ENCODE results near the gene BAHD1. TPM values are rescaled to one million over a fixed set of nuclear protein-coding genes. Genes with fewer than 3 reads are reported as not detected.

BAHD1 gene
- total RNA-seq, 2 experiments from 2014 or later: 20.3 to 21.5 TPM

- Mint-ChIP-seq H3K36me3 (ENCODE audit: low read depth) (peaks cover 7% of the 10 kb centered on the region), H3K27me3 (no peaks in the 10 kb centered on the region), H3K4me1 (ENCODE audit: low read depth) (no peaks in the 10 kb centered on the region), H3K27ac (no peak overlapping the region), H3K4me3 (no peak overlapping the region), H3K9me3 (no peaks in the 10 kb centered on the region)
- POLR2A ChIA-PET: no interaction called here
- CTCF ChIA-PET: no interaction called here
- TF ChIP-seq CTCF (IDR thresholded peaks at IDR 0.05): no peak
- no peaks in the 10 kb centered on the region for H3K9me3 ChIP-seq (ENCODE audit: control insufficient read depth in 1 of 2, insufficient read depth in 1 of 2, low read length in 2 of 2)
- H3K27ac ChIP-seq (ENCODE audit: low read depth in 1 of 2, low read length in 2 of 2): no peak overlapping the region
- intact Hi-C loops (cut with DNase I, micrococcal nuclease): loop anchor here in 1 of 2 experiments (10.0 kb wide), 2 partner anchors 212 to 742 kb away; no protein-coding TSS in a partner anchor
- DNase-seq (no peak), ATAC-seq (ENCODE audit: poor library complexity) (no peak)
- H3K36me3 ChIP-seq (ENCODE audit: insufficient read depth, low read length): peaks cover 2% of the 10 kb centered on the region
- H3K4me3 ChIP-seq (ENCODE audit: low read length): no peak overlapping the region
- no peaks in the 10 kb centered on the region for H3K27me3 ChIP-seq (ENCODE audit: control insufficient read depth in 1 of 2, insufficient read depth in 2 of 2, low read length in 2 of 2)
- H3K4me1 ChIP-seq (ENCODE audit: insufficient read depth, low read length): no peaks in the 10 kb centered on the region
These were observed 13.6 kb upstream of the BAHD1 start for GRCh38 chr15:40427188-40427587.

- no peak for ATAC-seq (ENCODE audit: poor library complexity)
- DNase-seq: no peak
- Mint-ChIP-seq H3K4me3 (no peak overlapping the region), H3K36me3 (ENCODE audit: low read depth) (peaks cover 7% of the 10 kb centered on the region), H3K9me3 (no peaks in the 10 kb centered on the region), H3K27me3 (no peaks in the 10 kb centered on the region), H3K4me1 (ENCODE audit: low read depth) (no peaks in the 10 kb centered on the region), H3K27ac (no peak overlapping the region)
- Histone ChIP-seq H3K4me3 (ENCODE audit: low read length) (no peak overlapping the region), H3K27ac (ENCODE audit: low read depth in 1 of 2, low read length in 2 of 2) (no peak overlapping the region), H3K27me3 (ENCODE audit: control insufficient read depth in 1 of 2, insufficient read depth in 2 of 2, low read length in 2 of 2) (no peaks in the 10 kb centered on the region), H3K36me3 (ENCODE audit: insufficient read depth, low read length) (peaks cover 2% of the 10 kb centered on the region), H3K9me3 (ENCODE audit: control insufficient read depth in 1 of 2, insufficient read depth in 1 of 2, low read length in 2 of 2) (no peaks in the 10 kb centered on the region), H3K4me1 (ENCODE audit: insufficient read depth, low read length) (no peaks in the 10 kb centered on the region)
- CTCF ChIA-PET: no interaction called here
- POLR2A ChIA-PET: no interaction called here
- TF ChIP-seq CTCF (IDR thresholded peaks at IDR 0.05): no peak
- intact Hi-C loops (cut with DNase I, micrococcal nuclease): loop anchor here in 1 of 2 experiments (10.0 kb wide), 2 partner anchors 213 to 743 kb away; no protein-coding TSS in a partner anchor
These were observed 12.6 kb upstream of the BAHD1 start for GRCh38 chr15:40428185-40428584.

- H3K4me1 Mint-ChIP-seq (ENCODE audit: low read depth): no peaks in the 10 kb centered on the region
- no peaks in the 10 kb centered on the region for H3K9me3 Mint-ChIP-seq
- H3K36me3 Mint-ChIP-seq (ENCODE audit: low read depth): peaks cover 7% of the 10 kb centered on the region
- no peak for TF ChIP-seq CTCF (IDR thresholded peaks at IDR 0.05)
- POLR2A ChIA-PET: interaction anchor here (0.9 kb wide), 1 partner anchor 11 kb away, joined by 4 read pairs; the partner anchor contains the start of gene BAHD1
- peaks cover 2% of the 10 kb centered on the region for H3K36me3 ChIP-seq (ENCODE audit: insufficient read depth, low read length)
- H3K27ac Mint-ChIP-seq: no peak overlapping the region
- H3K27me3 ChIP-seq (ENCODE audit: control insufficient read depth in 1 of 2, insufficient read depth in 2 of 2, low read length in 2 of 2): no peaks in the 10 kb centered on the region
- no peak overlapping the region for H3K4me3 Mint-ChIP-seq
- no peaks in the 10 kb centered on the region for H3K27me3 Mint-ChIP-seq
- H3K27ac ChIP-seq (ENCODE audit: low read depth in 1 of 2, low read length in 2 of 2): no peak overlapping the region
- H3K4me1 ChIP-seq (ENCODE audit: insufficient read depth, low read length): no peaks in the 10 kb centered on the region
- ATAC-seq (ENCODE audit: poor library complexity) (no peak), DNase-seq (no peak)
- H3K4me3 ChIP-seq (ENCODE audit: low read length): no peak overlapping the region
- H3K9me3 ChIP-seq (ENCODE audit: control insufficient read depth in 1 of 2, insufficient read depth in 1 of 2, low read length in 2 of 2): no peaks in the 10 kb centered on the region
- intact Hi-C loops (cut with DNase I, micrococcal nuclease): loop anchor here in 1 of 2 experiments (10.0 kb wide), 2 partner anchors 214 to 744 kb away; no protein-coding TSS in a partner anchor
- CTCF ChIA-PET: no interaction called here
These were observed 11.6 kb upstream of the BAHD1 start for GRCh38 chr15:40429068-40429710.
